SH-SY5Y (cell line): ENCODE results near the gene CEP104.

ENCODE experiments used
- GATA2 ChIP-seq: IDR thresholded peaks from 2 replicates; pipeline ENCODE4 v1.6.1; 2011; ENCODE audit warnings: mild to moderate bottlenecking, low read depth, low read length
- GATA3 ChIP-seq: IDR thresholded peaks from 2 replicates; pipeline ENCODE4 v1.6.1; 2011; ENCODE audit warnings: low read depth, mild to moderate bottlenecking, low read length, moderate library complexity

The CEP104 gene

GRCh38 chr1:3771108-3772026 lies 85.6 kb downstream of the CEP104 start:
- TF ChIP-seq GATA3 (no peak), GATA2 (no peak)

DNA sequence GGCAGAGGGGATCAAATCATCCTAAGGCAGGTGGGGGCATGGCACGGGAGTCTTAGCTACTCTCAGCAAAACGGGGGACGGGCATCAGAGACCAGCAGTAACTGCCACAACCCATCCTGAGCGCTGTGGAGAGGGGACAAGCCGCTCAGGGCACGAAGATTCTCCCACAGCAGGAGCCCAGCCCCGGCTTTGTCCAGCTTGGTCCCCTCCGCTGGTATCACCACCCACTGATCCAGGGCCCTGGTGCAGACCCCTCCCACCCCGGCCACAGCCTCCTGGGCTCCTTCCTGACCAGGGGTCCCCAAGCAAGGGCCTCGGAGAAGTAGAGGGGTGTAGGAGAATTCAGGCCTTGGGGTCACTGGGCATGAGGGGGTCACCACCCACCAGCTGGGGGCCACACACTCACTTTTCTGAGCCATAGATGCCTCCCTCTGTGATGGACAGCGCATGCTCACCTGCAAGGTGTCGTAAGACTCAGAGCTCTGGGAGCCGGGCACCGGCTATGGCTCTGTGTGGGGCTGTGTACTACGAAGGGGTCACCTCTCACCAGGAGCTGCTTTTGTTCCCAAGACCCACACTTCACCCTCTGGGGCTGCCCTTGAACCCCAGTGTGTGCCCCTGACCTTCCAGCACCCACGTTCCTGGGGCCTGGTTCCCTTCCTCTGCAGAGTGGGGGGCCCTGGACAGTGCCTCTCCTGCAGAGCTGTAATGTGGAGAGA lies 86.8 kb downstream of the CEP104 start:
- TF ChIP-seq GATA3 (no peak), GATA2 (no peak)

GRCh38 chr1:3768811-3769390 lies 88.1 kb downstream of the CEP104 start:
- no peak for TF ChIP-seq GATA3
- no peak for TF ChIP-seq GATA2

DNA sequence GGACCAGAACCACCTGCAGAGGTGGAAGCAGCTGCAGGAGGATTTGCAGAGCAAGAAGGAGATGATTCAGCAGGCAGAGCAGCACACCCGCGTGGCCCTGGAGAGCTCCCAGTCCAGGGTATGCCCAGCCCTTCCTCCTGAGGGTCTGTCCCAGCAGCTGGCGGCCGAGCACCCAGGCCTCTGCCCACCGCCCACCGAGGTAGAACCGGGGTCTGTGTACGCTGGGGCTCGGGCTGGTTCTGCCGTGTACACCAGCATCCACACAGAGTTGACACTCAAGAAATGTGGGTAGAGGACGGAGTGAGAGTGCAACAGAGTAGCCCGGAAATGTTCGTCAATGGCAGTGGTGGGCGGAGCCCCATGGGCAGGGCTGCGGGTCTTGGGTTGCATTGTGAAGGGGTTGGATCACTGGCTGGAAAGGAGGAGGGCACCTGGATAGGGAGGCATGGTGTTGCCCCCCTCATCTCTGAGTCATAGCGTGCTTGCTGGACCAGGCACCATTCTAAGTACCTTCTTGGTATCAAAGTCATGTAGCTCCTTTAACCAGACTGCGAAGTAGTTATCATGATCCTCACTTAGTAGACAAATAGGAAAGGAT lies 89.6 kb downstream of the CEP104 start:
- TF ChIP-seq GATA3 = no peak
- no peak for TF ChIP-seq GATA2

DNA sequence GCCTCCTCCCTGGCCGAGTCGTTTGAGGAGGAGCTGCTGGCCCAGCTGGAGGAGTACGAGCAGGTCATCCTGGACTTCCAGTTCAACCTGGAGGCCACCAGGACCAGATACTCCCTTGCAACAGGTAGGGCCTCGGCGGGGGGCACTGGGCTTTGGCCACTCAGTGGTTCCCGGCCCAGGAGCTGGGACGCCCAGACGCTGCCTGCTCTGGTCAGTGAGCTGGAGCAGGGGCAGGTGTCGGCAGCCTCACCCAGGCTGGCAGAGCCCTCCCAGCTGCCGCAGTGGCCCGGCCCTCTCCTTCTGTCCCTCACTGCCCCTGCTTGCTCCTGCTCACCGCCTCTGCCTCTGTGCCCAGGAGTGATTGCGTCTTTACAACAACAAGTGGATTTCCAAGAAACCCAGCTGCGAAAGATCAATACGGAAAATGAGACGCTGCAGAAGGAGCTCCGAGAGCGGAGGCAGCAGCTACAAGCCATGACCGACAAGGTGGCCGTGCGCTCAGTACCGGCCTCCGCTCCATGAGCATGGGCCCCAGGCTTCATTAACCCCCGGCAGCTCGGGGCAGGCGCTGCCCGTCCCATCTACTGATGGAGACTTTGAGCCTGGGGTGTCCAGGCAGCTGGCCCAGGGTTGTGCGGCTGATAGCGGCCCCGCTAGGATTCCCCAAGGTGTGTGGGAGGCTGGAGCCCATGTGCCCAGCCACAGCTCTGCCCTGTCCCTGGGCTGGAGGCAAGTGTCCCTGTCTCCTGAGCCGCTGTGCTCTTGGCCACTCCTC lies 93.5 kb downstream of the CEP104 start:
- no peak for TF ChIP-seq GATA3
- TF ChIP-seq GATA2 = no peak

DNA sequence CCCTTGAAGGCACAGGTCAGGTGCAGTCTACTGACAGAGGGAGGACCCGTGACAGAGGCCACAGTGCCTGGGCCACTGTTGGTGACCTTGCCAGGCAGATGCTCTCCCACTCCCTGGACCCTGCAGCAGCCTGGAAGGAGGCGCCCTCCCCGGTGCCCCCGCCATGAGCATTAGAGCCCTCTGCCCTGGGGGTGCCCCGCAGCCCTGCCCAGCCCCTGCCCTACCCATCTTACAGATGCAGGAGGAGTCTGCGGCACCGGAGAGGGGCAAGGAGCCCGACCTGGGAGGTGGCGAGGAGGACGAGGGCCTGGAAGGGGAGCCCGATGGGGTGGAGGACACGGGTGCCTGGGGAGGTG lies 94.2 kb downstream of the CEP104 start:
- TF ChIP-seq GATA2 = no peak

- TF ChIP-seq GATA3 (no peak), GATA2 (no peak)
Measured at GRCh38 chr1:3762151-3762872, 94.7 kb downstream of the CEP104 start.
